B cell (primary cell): ENCODE data around the gene PPL. TPM values are rescaled to one million over a fixed set of nuclear protein-coding genes. Genes with fewer than 3 reads are reported as not detected.
A peak's percentile ranks its signal among the peaks of the same experiment; 100 is the strongest.

Experiments used
- ATAC-seq: fragments of 200-7000 bp; cut with Tn5 transposase; one replicate; pipeline ENCODE4 v1.10.0; 2021; ENCODE audit warnings: low read depth, mild to moderate bottlenecking, moderate number of reproducible peaks, moderate library complexity
- CTCF ChIA-PET: fragments of 350-600 bp; sonication (Branson Sonifier 250); formaldehyde crosslinking; loops from one replicate; lab custom pipeline; 2021; ENCODE audit warnings: antibody characterized with exemption, inconsistent platforms; lab: Charles Lee
- POLR2A ChIA-PET: fragments of 350-600 bp; sonication (Branson Sonifier 250); formaldehyde crosslinking; loops from one replicate; lab custom pipeline; 2021; ENCODE audit warnings: antibody characterized with exemption; lab: Charles Lee
- DNase-seq: peaks from one replicate; pipeline ENCODE4 v3.0.0; 2013
- H2AFZ ChIP-seq: 2 replicates; pipeline ENCODE4 v1.6.1; 2012; ENCODE audit warnings: mild to moderate bottlenecking, low read depth, low read length; ENCODE audit not compliant: insufficient read depth, poor library complexity, severe bottlenecking
- H3K27ac ChIP-seq, 2 donors: 1 replicate in 1 of 2; 2 replicates in 1 of 2; pipeline ENCODE4 v1.5.1; 2012 to 2013; ENCODE audit warnings: low read length in 2 of 2, mild to moderate bottlenecking in 2 of 2, moderate library complexity in 1 of 2
- H3K27me3 ChIP-seq, 4 experiments: fragments of 200-600 bp in 1 of 4; sonication (generic) in 1 of 4; replicated peaks in 1 of 4; 1 replicate in 2 of 4; 2 replicates in 2 of 4; pipeline versions ENCODE4 v1.6.1 to v1.7.0; 2013 to 2016; ENCODE audit warnings: low read length in 3 of 4, mild to moderate bottlenecking in 2 of 4, mixed read lengths in 1 of 4, moderate library complexity in 1 of 4; ENCODE audit not compliant: insufficient read depth in 4 of 4, control insufficient read depth in 3 of 4; ENCODE audit errors: control extremely low read depth in 1 of 4
- H3K36me3 ChIP-seq, 2 experiments: replicated peaks in 1 of 2; 1 replicate in 1 of 2; 2 replicates in 1 of 2; pipeline versions ENCODE4 v1.6.1 to v1.7.1; 2013; ENCODE audit warnings: low read length in 1 of 2; ENCODE audit not compliant: insufficient read depth in 2 of 2, control insufficient read depth in 1 of 2; ENCODE audit errors: control extremely low read depth in 1 of 2, extremely low read depth in 1 of 2
- H3K4me1 ChIP-seq, 2 donors: fragments of 200-600 bp in 1 of 2; sonication (generic) in 1 of 2; 1 replicate in 1 of 2; 2 replicates in 1 of 2; pipeline versions ENCODE4 v1.5.1 to v1.6.1; 2013 to 2017; ENCODE audit warnings: low read length in 2 of 2; ENCODE audit not compliant: control insufficient read depth in 2 of 2, insufficient read depth in 2 of 2
- H3K4me2 ChIP-seq: replicated peaks from 2 replicates; pipeline ENCODE3; 2012; ENCODE audit warnings: mild to moderate bottlenecking, low read depth, low read length; ENCODE audit not compliant: poor library complexity, severe bottlenecking
- H3K4me3 ChIP-seq, 5 experiments: fragments of 200-600 bp in 1 of 5; sonication (generic) in 1 of 5; 1 replicate in 3 of 5; 2 replicates in 2 of 5; pipeline versions ENCODE4 v1.5.1 to v1.7.0; 2011 to 2016; ENCODE audit warnings: low read length in 4 of 5, mild to moderate bottlenecking in 4 of 5, low read depth in 2 of 5, control low read depth in 1 of 5, moderate library complexity in 1 of 5; ENCODE audit not compliant: insufficient read depth in 1 of 5; ENCODE audit errors: control extremely low read depth in 1 of 5, extremely low read depth in 1 of 5
- H3K79me2 ChIP-seq: fragments of 200-600 bp; sonication (generic); one replicate; pipeline ENCODE4 v1.6.0; 2016; ENCODE audit warnings: low read length; ENCODE audit not compliant: control insufficient read depth, insufficient read depth
- H3K9ac ChIP-seq: fragments of 200-600 bp; sonication (generic); 2 replicates; pipeline ENCODE4 v1.6.1; 2017; ENCODE audit warnings: mild to moderate bottlenecking, low read length, moderate library complexity
- H3K9me3 ChIP-seq, 3 donors: one replicate each; pipeline versions ENCODE4 v1.6.1 to v1.7.1; 2013; ENCODE audit warnings: low read length in 2 of 3; ENCODE audit not compliant: control insufficient read depth in 2 of 3, insufficient read depth in 1 of 3; ENCODE audit errors: control extremely low read depth in 1 of 3
- H4K20me1 ChIP-seq: 2 replicates; pipeline ENCODE4 v1.6.0; 2012; ENCODE audit warnings: mild to moderate bottlenecking, low read length; ENCODE audit not compliant: insufficient read depth, control insufficient read depth, poor library complexity, severe bottlenecking
- H3K27ac Mint-ChIP-seq: one replicate; pipeline ENCODE4 v1.8.0; 2021; ENCODE audit warnings: mixed read lengths
- H3K27me3 Mint-ChIP-seq: one replicate; pipeline ENCODE4 v1.8.0; 2021; ENCODE audit warnings: mixed read lengths
- H3K4me1 Mint-ChIP-seq: one replicate; pipeline ENCODE4 v1.8.0; 2021; ENCODE audit warnings: mixed read lengths
- H3K4me3 Mint-ChIP-seq: one replicate; pipeline ENCODE4 v1.8.0; 2021; ENCODE audit warnings: mixed read lengths
- H3K9me3 Mint-ChIP-seq: one replicate; pipeline ENCODE4 v1.8.0; 2022; ENCODE audit warnings: mixed read lengths; ENCODE audit not compliant: insufficient read depth
- EZH2 ChIP-seq: IDR thresholded peaks from 2 replicates; pipeline ENCODE4 v1.6.1; 2012; ENCODE audit warnings: borderline replicate concordance, low read depth, mild to moderate bottlenecking, moderate library complexity, low read length; ENCODE audit not compliant: insufficient read depth, poor library complexity, severe bottlenecking
- WGBS: methylation state at CpG from one replicate; pipeline ENCODE4 v1.1.5; 2013; ENCODE audit warnings: missing lambda C conversion rate; ENCODE audit not compliant: insufficient coverage; 5-methylcytosine and 5-hydroxymethylcytosine counted together
- intact Hi-C: fragments of 100-400 bp; cut with micrococcal nuclease; formaldehyde crosslinking; loops from one replicate; pipeline ENCODE4 v1.10.0; 2022
- polyA plus RNA-seq: library from polyadenylated mRNA; depleted of rRNA; stranded (reverse); fragments of >200 nt; gene quantifications from 2 replicates; pipeline ENCODE4 v1.2.3, GENCODE V29; 2012
- total RNA-seq, 2 donors: library from RNA; stranded (reverse); fragments of 120-200 nt in 1 of 2; gene quantifications; 1 replicate in 1 of 2; 2 replicates in 1 of 2; pipeline versions ENCODE4 v1.2.3 to v1.2.4, GENCODE V29; 2013 to 2022
- TF ChIP-seq, protein P1 (sequence below): fragments of 200-600 bp; IDR thresholded peaks from one replicate; pipeline ENCODE4 v1.8.0; 2022; ENCODE audit warnings: antibody characterized with exemption, mild to moderate bottlenecking

The PPL gene
- total and polyA plus RNA-seq, 2 donors (not counting 1 experiment from before 2014, with no cell fraction given) = not detected

DNA sequence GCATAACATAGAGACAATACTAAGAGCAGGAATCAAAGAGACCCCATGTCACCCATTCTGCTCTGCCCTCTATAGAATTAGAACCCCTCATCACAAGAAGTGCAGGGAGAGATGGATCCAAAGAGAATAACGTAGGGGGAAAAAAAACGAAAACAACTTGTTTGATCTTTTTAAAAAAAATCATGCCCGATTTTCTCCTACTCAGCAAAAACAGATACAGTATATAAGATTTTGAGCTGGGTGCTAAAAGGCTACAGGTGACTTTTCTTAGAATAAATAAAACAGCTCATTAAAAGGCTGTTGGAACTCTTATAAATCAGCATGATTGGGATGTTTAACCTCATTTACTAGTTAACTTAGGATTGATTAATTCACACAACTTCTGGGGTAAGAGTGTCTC, 72.2 kb downstream of the PPL start:
- intact Hi-C loops = no loop called here
- Histone ChIP-seq H3K4me1 (no peaks in the 10 kb centered on the region), H4K20me1 (peaks cover 11% of the 10 kb centered on the region), H2AFZ (no peak overlapping the region), H3K9me3 (no peaks in the 10 kb centered on the region), H3K27ac (no peak overlapping the region), H3K36me3 (peaks cover 13 to 56% of the 10 kb centered on the region in 2 experiments), H3K4me3 (no peak overlapping the region), H3K79me2 (peaks cover 70% of the 10 kb centered on the region), H3K4me2 (no peak overlapping the region), H3K9ac (no peak overlapping the region), H3K27me3 (no peaks in the 10 kb centered on the region)
- Mint-ChIP-seq H3K4me3 (no peak overlapping the region), H3K9me3 (no peaks in the 10 kb centered on the region), H3K27ac (no peak overlapping the region), H3K4me1 (no peaks in the 10 kb centered on the region), H3K27me3 (no peaks in the 10 kb centered on the region)
- DNase-seq (no peak), ATAC-seq (no peak)
- POLR2A ChIA-PET = interaction anchor here (0.6 kb wide), 1 partner anchor 54 kb away, joined by 4 read pairs; no protein-coding TSS in a partner anchor
- CTCF ChIA-PET = no interaction called here
- no CpG with 5 or more reads among the region's 3 CpGs for WGBS
- TF ChIP-seq EZH2 = no peak
- TF ChIP-seq, protein P1, sequence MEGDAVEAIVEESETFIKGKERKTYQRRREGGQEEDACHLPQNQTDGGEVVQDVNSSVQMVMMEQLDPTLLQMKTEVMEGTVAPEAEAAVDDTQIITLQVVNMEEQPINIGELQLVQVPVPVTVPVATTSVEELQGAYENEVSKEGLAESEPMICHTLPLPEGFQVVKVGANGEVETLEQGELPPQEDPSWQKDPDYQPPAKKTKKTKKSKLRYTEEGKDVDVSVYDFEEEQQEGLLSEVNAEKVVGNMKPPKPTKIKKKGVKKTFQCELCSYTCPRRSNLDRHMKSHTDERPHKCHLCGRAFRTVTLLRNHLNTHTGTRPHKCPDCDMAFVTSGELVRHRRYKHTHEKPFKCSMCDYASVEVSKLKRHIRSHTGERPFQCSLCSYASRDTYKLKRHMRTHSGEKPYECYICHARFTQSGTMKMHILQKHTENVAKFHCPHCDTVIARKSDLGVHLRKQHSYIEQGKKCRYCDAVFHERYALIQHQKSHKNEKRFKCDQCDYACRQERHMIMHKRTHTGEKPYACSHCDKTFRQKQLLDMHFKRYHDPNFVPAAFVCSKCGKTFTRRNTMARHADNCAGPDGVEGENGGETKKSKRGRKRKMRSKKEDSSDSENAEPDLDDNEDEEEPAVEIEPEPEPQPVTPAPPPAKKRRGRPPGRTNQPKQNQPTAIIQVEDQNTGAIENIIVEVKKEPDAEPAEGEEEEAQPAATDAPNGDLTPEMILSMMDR = no peak

- no peak overlapping the region for H3K9ac ChIP-seq
- H3K27me3 ChIP-seq = no peaks in the 10 kb centered on the region
- intact Hi-C loops = no loop called here
- WGBS = 93% methylated on average over 4 of the region's 5 CpGs
- H3K4me2 ChIP-seq = no peak overlapping the region
- H3K27ac Mint-ChIP-seq = no peak overlapping the region
- H3K4me1 Mint-ChIP-seq = no peaks in the 10 kb centered on the region
- no peaks in the 10 kb centered on the region for H3K27me3 Mint-ChIP-seq
- peaks cover 80% of the 10 kb centered on the region for H3K79me2 ChIP-seq
- no peaks in the 10 kb centered on the region for H3K4me1 ChIP-seq
- no peak overlapping the region for H3K27ac ChIP-seq
- no peak overlapping the region for H3K4me3 Mint-ChIP-seq
- ChIA-PET CTCF (no interaction called here), POLR2A (no interaction called here)
- H3K9me3 Mint-ChIP-seq = no peaks in the 10 kb centered on the region
- DNase-seq = no peak
- H4K20me1 ChIP-seq = peaks cover 11% of the 10 kb centered on the region
- peak overlapping the region in 1 of 5 experiments; percentile 9 for H3K4me3 ChIP-seq
- H2AFZ ChIP-seq = no peak overlapping the region
- H3K36me3 ChIP-seq = peaks cover 17 to 60% of the 10 kb centered on the region in 2 experiments
- no peaks in the 10 kb centered on the region for H3K9me3 ChIP-seq
- TF ChIP-seq, protein P1 = no peak
- no peak for TF ChIP-seq EZH2
- no peak for ATAC-seq
Observed at GRCh38 chr16:4862639-4863038, 74.3 kb downstream of the PPL start.
